ENCODE data around the gene SAPCD1.
"Not testable (repeated sequence)": the region's sequence is repeated elsewhere in the genome, so short reads cannot be mapped to it uniquely, and the experiment has no call there.

Gene SAPCD1

GRCh38 chr6:31808599-31808998, 46.1 kb downstream of the SAPCD1 start:
- not testable (repeated sequence) for H3K9me3 Mint-ChIP-seq, H3K4me3 Mint-ChIP-seq

GRCh38 chr6:31811645-31812044, 49.2 kb downstream of the SAPCD1 start:
- Mint-ChIP-seq H3K4me3 (no peak overlapping the region), H3K4me1 (ENCODE audit: low read depth) (peaks cover 38% of the 10 kb centered on the region), H3K27me3 (no peaks in the 10 kb centered on the region), H3K27ac (no peak overlapping the region), H3K36me3 (ENCODE audit: low read depth) (no peaks in the 10 kb centered on the region), H3K9me3 (no peaks in the 10 kb centered on the region)

More at GRCh38 chr6:31808599-31808998, 46.1 kb downstream of the SAPCD1 start:
- H3K27ac Mint-ChIP-seq, H3K27me3 Mint-ChIP-seq: not testable (repeated sequence)
- peaks cover 39% of the 10 kb centered on the region for H3K4me1 Mint-ChIP-seq (ENCODE audit: low read depth)
- H3K36me3 Mint-ChIP-seq (ENCODE audit: low read depth) = peaks cover 11% of the 10 kb centered on the region

GRCh38 chr6:31813465-31813849, 51.0 kb downstream of the SAPCD1 start:
- no peaks in the 10 kb centered on the region for H3K9me3 Mint-ChIP-seq
- peak overlapping the region; percentile 65 for H3K4me3 Mint-ChIP-seq
- no peaks in the 10 kb centered on the region for H3K27me3 Mint-ChIP-seq
- peaks cover 45% of the 10 kb centered on the region for H3K4me1 Mint-ChIP-seq (ENCODE audit: low read depth)
- H3K36me3 Mint-ChIP-seq (ENCODE audit: low read depth) = no peaks in the 10 kb centered on the region
- H3K27ac Mint-ChIP-seq = peak overlapping the region; percentile 86

All from stimulated activated naive CD8-positive, alpha-beta T cell treated with anti-CD3 and anti-CD28 coated beads, Interleukin-15, Interleukin-2, amounts not matched to agents 100 ng/mL and 50 ng/mL, for 24 hours (primary cell).